IMR-90 (cell line): ENCODE measurements around the gene KCTD18. TPM values are rescaled to one million over a fixed set of nuclear protein-coding genes. Genes with fewer than 3 reads are reported as not detected.

ENCODE experiments used
- ATAC-seq: fragments of 200-7000 bp; cut with Tn5 transposase; 2 replicates; pipeline ENCODE4 v1.9.1; 2020; ENCODE audit warnings: low read depth, mild to moderate bottlenecking, moderate library complexity
- BruUV-seq: library from RNA; stranded (reverse); fragments of 400-500 nt; replicated peaks from 2 replicates; lab custom pipeline; 2021; lab: Mats Ljungman, UMichigan
- CTCF ChIA-PET: fragments of 300-600 bp; formaldehyde crosslinking; extraction: SDS; loops from one replicate; lab custom pipeline; 2021; ENCODE audit warnings: antibody characterized with exemption; lab: Yijun Ruan, JAX
- POLR2A ChIA-PET: fragments of 300-600 bp; sonication (Branson Sonifier 250); formaldehyde crosslinking; loops from one replicate; lab custom pipeline; 2022; ENCODE audit warnings: antibody characterized with exemption; ENCODE audit not compliant: unreplicated experiment; lab: Charles Lee
- DNase-seq: peaks from one replicate; pipeline ENCODE4 v3.0.0; 2013
- H2AFZ ChIP-seq: replicated peaks from 2 replicates; pipeline ENCODE3; 2013; ENCODE audit warnings: low read length, mild to moderate bottlenecking; ENCODE audit not compliant: poor library complexity
- H2AK5ac ChIP-seq: 2 replicates; pipeline ENCODE4 v1.6.1; 2013; ENCODE audit warnings: low read depth, low read length, inconsistent platforms
- H2AK9ac ChIP-seq: replicated peaks from 2 replicates; pipeline ENCODE3; 2013; ENCODE audit warnings: mild to moderate bottlenecking, low read depth, low read length, moderate library complexity; ENCODE audit not compliant: poor library complexity
- H2BK120ac ChIP-seq: 2 replicates; pipeline ENCODE4 v1.6.1; 2013; ENCODE audit warnings: low read depth, low read length, inconsistent platforms
- H2BK15ac ChIP-seq: 3 replicates; pipeline ENCODE4 v1.6.1; 2013; ENCODE audit warnings: low read depth, low read length, inconsistent platforms
- H2BK20ac ChIP-seq: 2 replicates; pipeline ENCODE4 v1.6.1; 2013; ENCODE audit warnings: low read depth, mild to moderate bottlenecking, inconsistent platforms, low read length, moderate library complexity
- H2BK5ac ChIP-seq: 2 replicates; pipeline ENCODE4 v1.6.1; 2013; ENCODE audit warnings: mild to moderate bottlenecking, low read depth, low read length, inconsistent platforms; ENCODE audit not compliant: poor library complexity, severe bottlenecking
- H3K14ac ChIP-seq: replicated peaks from 2 replicates; pipeline ENCODE4 v1.6.1; 2013; ENCODE audit warnings: low read depth, low read length, inconsistent platforms
- H3K18ac ChIP-seq: 2 replicates; pipeline ENCODE4 v1.6.1; 2013; ENCODE audit warnings: low read depth, low read length, control low read depth
- H3K23ac ChIP-seq: 2 replicates; pipeline ENCODE4 v1.6.1; 2013; ENCODE audit warnings: low read depth, low read length, inconsistent platforms
- H3K27ac ChIP-seq: 2 replicates; pipeline ENCODE4 v1.5.1; 2013; ENCODE audit warnings: mild to moderate bottlenecking, control low read depth, low read length; ENCODE audit not compliant: insufficient read depth
- H3K27me3 ChIP-seq: 2 replicates; pipeline ENCODE4 v1.6.1; 2013; ENCODE audit warnings: low read length; ENCODE audit not compliant: control insufficient read depth, insufficient read depth
- H3K36me3 ChIP-seq: 2 replicates; pipeline ENCODE4 v1.6.1; 2013; ENCODE audit warnings: low read length, mixed read lengths; ENCODE audit not compliant: control insufficient read depth, insufficient read depth
- H3K4ac ChIP-seq: 2 replicates; pipeline ENCODE4 v1.6.1; 2013; ENCODE audit warnings: low read depth, low read length, inconsistent platforms
- H3K4me1 ChIP-seq: 2 replicates; pipeline ENCODE4 v1.6.1; 2013; ENCODE audit warnings: low read length, mixed read lengths; ENCODE audit not compliant: control insufficient read depth, insufficient read depth
- H3K4me2 ChIP-seq: 2 replicates; pipeline ENCODE4 v1.6.1; 2013; ENCODE audit warnings: low read depth, mild to moderate bottlenecking, control low read depth, low read length, moderate library complexity
- H3K4me3 ChIP-seq: 2 replicates; pipeline ENCODE4 v1.5.1; 2013; ENCODE audit warnings: low read depth, mild to moderate bottlenecking, control low read depth, low read length, moderate library complexity; ENCODE audit not compliant: insufficient read depth
- H3K56ac ChIP-seq: 2 replicates; pipeline ENCODE4 v1.6.1; 2013; ENCODE audit warnings: low read length, inconsistent platforms; ENCODE audit not compliant: insufficient read depth; ENCODE audit errors: extremely low read depth
- H3K79me1 ChIP-seq, 2 experiments: 2 replicates each; pipeline ENCODE4 v1.6.1; 2013; ENCODE audit warnings: low read length in 2 of 2, inconsistent platforms in 1 of 2, low read depth in 1 of 2
- H3K9ac ChIP-seq: 2 replicates; pipeline ENCODE4 v1.6.1; 2013; ENCODE audit warnings: low read depth, low read length, control low read depth
- H3K9me1 ChIP-seq: 2 replicates; pipeline ENCODE4 v1.6.1; 2013; ENCODE audit warnings: low read length, inconsistent platforms; ENCODE audit not compliant: insufficient read depth
- H3K9me3 ChIP-seq: 2 replicates; pipeline ENCODE4 v1.6.1; 2013; ENCODE audit warnings: low read length; ENCODE audit not compliant: control insufficient read depth, insufficient read depth
- H4K20me1 ChIP-seq: 2 replicates; pipeline ENCODE4 v1.6.1; 2013; ENCODE audit warnings: low read length, inconsistent platforms; ENCODE audit not compliant: insufficient read depth
- H4K5ac ChIP-seq: 2 replicates; pipeline ENCODE4 v1.6.1; 2013; ENCODE audit warnings: mild to moderate bottlenecking, low read depth, low read length, control low read depth
- H4K8ac ChIP-seq, 2 experiments: 2 replicates each; pipeline ENCODE4 v1.6.1; 2013; ENCODE audit warnings: low read depth in 2 of 2, low read length in 2 of 2, control low read depth in 1 of 2, inconsistent platforms in 1 of 2
- H4K91ac ChIP-seq: 2 replicates; pipeline ENCODE4 v1.6.1; 2013; ENCODE audit warnings: low read depth, low read length, inconsistent platforms; ENCODE audit not compliant: insufficient read depth
- CEBPB ChIP-seq: IDR thresholded peaks from 2 replicates; pipeline ENCODE4 v1.6.1; 2012; ENCODE audit warnings: low read depth, low read length, improper control_type of control experiment
- RFX5 ChIP-seq: IDR thresholded peaks from 2 replicates; pipeline ENCODE4 v1.8.0; 2012; ENCODE audit warnings: low read depth, mild to moderate bottlenecking, low read length, moderate library complexity
- SMC3 ChIP-seq: fragments of 150-350 bp; IDR thresholded peaks from 2 replicates; pipeline ENCODE4 v1.6.1; 2016; ENCODE audit warnings: low read depth, mild to moderate bottlenecking, antibody characterized with exemption, low read length, moderate library complexity
- WGBS, 2 experiments: methylation state at CpG; one replicate each; pipeline versions ENCODE4 v1.1.5 to v1.1.7; 2013; ENCODE audit warnings: missing lambda C conversion rate in 2 of 2; ENCODE audit not compliant: insufficient read length in 1 of 2; ENCODE audit errors: extremely low coverage in 2 of 2; 5-methylcytosine and 5-hydroxymethylcytosine counted together
- dilution Hi-C: fragments of 300-500 bp; cut with HindIII; formaldehyde crosslinking; loops from one replicate; pipeline ENCODE4 v1.14.3; 2018; ENCODE audit warnings: low sequenced_read_pairs; ENCODE audit not compliant: unreplicated experiment
- in situ Hi-C: fragments of 300-500 bp; cut with MboI; formaldehyde crosslinking; loops from 3 replicates; pipeline ENCODE4 v1.14.3; 2019; ENCODE audit warnings: low sequenced_read_pairs, inconsistent platforms, mixed read lengths
- intact Hi-C: fragments of 100-400 bp; cut with micrococcal nuclease; formaldehyde crosslinking; loops from 2 replicates; pipeline ENCODE4 v1.10.0; 2022
- polyA plus RNA-seq, 3 experiments: library from polyadenylated mRNA; depleted of rRNA; stranded (reverse); fragments of >200 nt; gene quantifications; 2 replicates each; pipeline ENCODE4 v1.2.3, GENCODE V29; 2012; ENCODE audit warnings: low replicate concordance in 1 of 3
- total RNA-seq: library from RNA; depleted of rRNA; stranded (reverse); fragments of >200 nt; gene quantifications from 2 replicates; pipeline ENCODE4 v1.2.3, GENCODE V29; 2012
- TF ChIP-seq, protein P1 (sequence below): conservative IDR thresholded peaks from 2 replicates; pipeline ENCODE4 v1.5.1; 2012; ENCODE audit warnings: mild to moderate bottlenecking, low read depth, low read length, improper control_type of control experiment
- TF ChIP-seq, protein P2 (sequence below): fragments of 150-350 bp; IDR thresholded peaks from 2 replicates; pipeline ENCODE4 v1.6.1; 2016; ENCODE audit warnings: low read depth, mild to moderate bottlenecking, low read length, moderate library complexity, borderline replicate concordance

The KCTD18 gene
- total and polyA plus RNA-seq, 2 of the 4 experiments (the other 2 are of a cell fraction) = 6.7 to 10.4 TPM

DNA sequence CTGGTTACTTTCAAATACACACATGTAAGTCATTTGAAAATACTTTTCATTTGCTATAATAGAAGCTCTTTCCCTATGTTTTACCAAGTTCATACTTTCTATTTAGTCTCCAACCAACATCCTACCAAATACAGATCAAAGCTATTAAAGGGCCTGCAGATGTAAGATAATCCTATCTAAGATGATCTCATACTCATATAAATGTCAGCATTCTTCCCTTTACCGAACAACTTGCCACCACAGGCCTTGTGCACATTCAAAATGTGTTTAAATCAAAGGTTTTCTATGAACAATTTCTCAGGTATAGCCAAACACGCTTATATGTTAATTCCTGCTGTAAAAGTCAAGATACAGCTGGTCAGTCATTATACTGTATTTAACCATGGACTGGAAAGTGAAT, 23.3 kb downstream of the KCTD18 start:
- Histone ChIP-seq H3K27me3 (no peaks in the 10 kb centered on the region), H2AFZ (no peak overlapping the region), H2AK5ac (no peak overlapping the region), H4K20me1 (no peaks in the 10 kb centered on the region), H3K4me1 (peaks cover 6% of the 10 kb centered on the region), H3K27ac (no peak overlapping the region; the same call in 1 of the 2 replicates), H2BK15ac (no peak overlapping the region), H3K4me3 (no peak overlapping the region), H2BK5ac (peak overlapping the region; percentile 11), H3K36me3 (peaks cover 15% of the 10 kb centered on the region), H4K91ac (no peak overlapping the region), H2BK120ac (no peak overlapping the region), H2BK20ac (no peak overlapping the region), H3K9ac (no peak overlapping the region), H3K9me3 (no peaks in the 10 kb centered on the region), H4K5ac (no peak overlapping the region), H3K56ac (no peak overlapping the region), H2AK9ac (no peak overlapping the region), H3K4me2 (peak overlapping the region; percentile 56), H3K14ac (no peak overlapping the region), H3K23ac (no peak overlapping the region), H3K9me1 (no peaks in the 10 kb centered on the region), H4K8ac (0 out of 4 replicates have a peak overlapping the region, but pooled peaks of 1 of the 2 experiments have one; percentile 13), H3K4ac (no peak overlapping the region), H3K18ac (no peak overlapping the region), H3K79me1 (no peaks in the 10 kb centered on the region)
- ATAC-seq (peak; percentile 72), DNase-seq (peak; percentile 51)
- dilution Hi-C loops (no loop called here), intact Hi-C loops (no loop called here), in situ Hi-C loops (no loop called here)
- BruUV-seq = no TSS peak
- WGBS, 2 experiments = no CpG with 5 or more reads among the region's 2 CpGs
- ChIA-PET POLR2A (no interaction called here), CTCF (interaction anchor here (0.6 to 0.9 kb wide), 2 partner anchors 217 to 458 kb away, joined by 3 read pairs; no protein-coding TSS in a partner anchor)
- TF ChIP-seq CEBPB = no peak
- no peak for TF ChIP-seq RFX5
- TF ChIP-seq, protein P1, sequence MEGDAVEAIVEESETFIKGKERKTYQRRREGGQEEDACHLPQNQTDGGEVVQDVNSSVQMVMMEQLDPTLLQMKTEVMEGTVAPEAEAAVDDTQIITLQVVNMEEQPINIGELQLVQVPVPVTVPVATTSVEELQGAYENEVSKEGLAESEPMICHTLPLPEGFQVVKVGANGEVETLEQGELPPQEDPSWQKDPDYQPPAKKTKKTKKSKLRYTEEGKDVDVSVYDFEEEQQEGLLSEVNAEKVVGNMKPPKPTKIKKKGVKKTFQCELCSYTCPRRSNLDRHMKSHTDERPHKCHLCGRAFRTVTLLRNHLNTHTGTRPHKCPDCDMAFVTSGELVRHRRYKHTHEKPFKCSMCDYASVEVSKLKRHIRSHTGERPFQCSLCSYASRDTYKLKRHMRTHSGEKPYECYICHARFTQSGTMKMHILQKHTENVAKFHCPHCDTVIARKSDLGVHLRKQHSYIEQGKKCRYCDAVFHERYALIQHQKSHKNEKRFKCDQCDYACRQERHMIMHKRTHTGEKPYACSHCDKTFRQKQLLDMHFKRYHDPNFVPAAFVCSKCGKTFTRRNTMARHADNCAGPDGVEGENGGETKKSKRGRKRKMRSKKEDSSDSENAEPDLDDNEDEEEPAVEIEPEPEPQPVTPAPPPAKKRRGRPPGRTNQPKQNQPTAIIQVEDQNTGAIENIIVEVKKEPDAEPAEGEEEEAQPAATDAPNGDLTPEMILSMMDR = no peak
- TF ChIP-seq, protein P2, sequence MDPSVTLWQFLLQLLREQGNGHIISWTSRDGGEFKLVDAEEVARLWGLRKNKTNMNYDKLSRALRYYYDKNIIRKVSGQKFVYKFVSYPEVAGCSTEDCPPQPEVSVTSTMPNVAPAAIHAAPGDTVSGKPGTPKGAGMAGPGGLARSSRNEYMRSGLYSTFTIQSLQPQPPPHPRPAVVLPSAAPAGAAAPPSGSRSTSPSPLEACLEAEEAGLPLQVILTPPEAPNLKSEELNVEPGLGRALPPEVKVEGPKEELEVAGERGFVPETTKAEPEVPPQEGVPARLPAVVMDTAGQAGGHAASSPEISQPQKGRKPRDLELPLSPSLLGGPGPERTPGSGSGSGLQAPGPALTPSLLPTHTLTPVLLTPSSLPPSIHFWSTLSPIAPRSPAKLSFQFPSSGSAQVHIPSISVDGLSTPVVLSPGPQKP = no peak
- TF ChIP-seq SMC3 = no peak
